ENCODE measurements around the gene HHIP. TPM values are rescaled to one million over a fixed set of nuclear protein-coding genes. Genes with fewer than 3 reads are reported as not detected.

HHIP gene
- polyA plus RNA-seq, 1 experiment, result 0.88 TPM

DNA sequence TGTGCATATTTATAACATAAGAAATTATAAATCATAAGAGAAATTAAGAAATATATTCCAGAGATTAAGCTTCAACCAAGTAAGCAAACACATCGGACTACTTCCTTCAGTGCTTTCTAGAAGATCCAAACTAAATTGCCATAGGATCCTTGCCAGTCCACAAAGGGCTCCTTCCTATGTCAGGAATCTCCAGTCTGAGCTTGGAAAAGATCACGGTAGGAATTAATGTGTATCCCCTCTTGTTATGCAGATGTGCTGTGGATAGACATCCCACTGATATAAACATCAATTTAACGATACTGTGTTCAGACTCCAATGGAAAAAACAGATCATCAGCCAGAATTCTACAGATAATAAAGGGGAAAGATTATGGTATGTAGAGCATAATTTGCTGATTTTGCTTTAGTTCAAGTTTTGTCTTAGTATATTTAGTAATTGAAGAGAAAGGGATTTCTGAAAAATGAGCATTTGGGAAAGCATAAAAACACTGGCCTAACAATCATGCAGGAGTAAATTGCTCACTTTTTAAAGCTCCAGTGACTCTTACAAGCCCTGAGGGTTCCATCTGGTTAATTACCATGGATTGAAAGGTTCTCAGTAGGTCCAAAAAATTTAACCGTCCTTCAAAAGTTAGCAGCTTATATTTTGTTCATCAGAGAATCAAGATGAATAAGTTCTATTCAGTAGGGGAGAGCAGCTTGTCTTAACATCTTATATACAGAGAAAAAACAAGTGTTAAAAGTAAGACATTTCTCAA is 65.9 kb downstream of the HHIP start:
- TF ChIP-seq, protein P1, sequence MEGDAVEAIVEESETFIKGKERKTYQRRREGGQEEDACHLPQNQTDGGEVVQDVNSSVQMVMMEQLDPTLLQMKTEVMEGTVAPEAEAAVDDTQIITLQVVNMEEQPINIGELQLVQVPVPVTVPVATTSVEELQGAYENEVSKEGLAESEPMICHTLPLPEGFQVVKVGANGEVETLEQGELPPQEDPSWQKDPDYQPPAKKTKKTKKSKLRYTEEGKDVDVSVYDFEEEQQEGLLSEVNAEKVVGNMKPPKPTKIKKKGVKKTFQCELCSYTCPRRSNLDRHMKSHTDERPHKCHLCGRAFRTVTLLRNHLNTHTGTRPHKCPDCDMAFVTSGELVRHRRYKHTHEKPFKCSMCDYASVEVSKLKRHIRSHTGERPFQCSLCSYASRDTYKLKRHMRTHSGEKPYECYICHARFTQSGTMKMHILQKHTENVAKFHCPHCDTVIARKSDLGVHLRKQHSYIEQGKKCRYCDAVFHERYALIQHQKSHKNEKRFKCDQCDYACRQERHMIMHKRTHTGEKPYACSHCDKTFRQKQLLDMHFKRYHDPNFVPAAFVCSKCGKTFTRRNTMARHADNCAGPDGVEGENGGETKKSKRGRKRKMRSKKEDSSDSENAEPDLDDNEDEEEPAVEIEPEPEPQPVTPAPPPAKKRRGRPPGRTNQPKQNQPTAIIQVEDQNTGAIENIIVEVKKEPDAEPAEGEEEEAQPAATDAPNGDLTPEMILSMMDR (IDR thresholded peaks at IDR 0.05; ENCODE audit: insufficient read depth, low read depth, low read length), result no peak
- Histone ChIP-seq H3K4me3 (ENCODE audit: low read depth, low read length) (no peak overlapping the region), H3K27me3 (ENCODE audit: control insufficient read depth, insufficient read depth, low read length) (no peaks in the 10 kb centered on the region), H3K36me3 (ENCODE audit: control insufficient read depth, insufficient read depth, low read length) (no peaks in the 10 kb centered on the region)
- CTCF ChIA-PET, result no interaction called here
- DNase-seq (ENCODE audit: low read depth), result no peak
- POLR2A ChIA-PET, result no interaction called here

DNA sequence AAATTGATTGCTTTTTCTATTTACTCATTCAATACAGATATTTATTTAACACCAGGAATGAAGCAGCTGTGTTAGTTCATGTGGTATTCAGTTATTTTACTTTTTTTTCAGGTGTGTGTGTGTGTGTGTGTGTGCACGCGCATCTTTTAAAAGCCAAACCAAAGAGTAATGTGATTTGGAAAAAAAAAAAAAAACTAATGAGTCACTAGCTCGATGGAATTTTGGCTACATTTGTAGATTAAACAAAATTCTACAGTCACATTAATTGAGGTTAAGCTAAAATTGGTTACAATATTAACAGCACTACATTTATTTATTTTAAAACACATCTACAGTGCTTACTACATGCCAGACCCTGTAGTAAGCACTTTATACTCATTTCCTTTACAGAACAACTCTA is 66.8 kb downstream of the HHIP start:
- POLR2A ChIA-PET, result no interaction called here
- H3K4me3 ChIP-seq (ENCODE audit: low read depth, low read length), result no peak overlapping the region
- CTCF ChIA-PET, result interaction anchor here (0.6 kb wide), 2 partner anchors 17 to 19 kb away, joined by 4 to 6 read pairs; no protein-coding TSS in a partner anchor
- TF ChIP-seq, protein P1 (IDR thresholded peaks at IDR 0.05; ENCODE audit: insufficient read depth, low read depth, low read length), result no peak
- DNase-seq (ENCODE audit: low read depth), result peak; percentile 33
- H3K27me3 ChIP-seq (ENCODE audit: control insufficient read depth, insufficient read depth, low read length), result no peaks in the 10 kb centered on the region
- H3K36me3 ChIP-seq (ENCODE audit: control insufficient read depth, insufficient read depth, low read length), result no peaks in the 10 kb centered on the region

DNA sequence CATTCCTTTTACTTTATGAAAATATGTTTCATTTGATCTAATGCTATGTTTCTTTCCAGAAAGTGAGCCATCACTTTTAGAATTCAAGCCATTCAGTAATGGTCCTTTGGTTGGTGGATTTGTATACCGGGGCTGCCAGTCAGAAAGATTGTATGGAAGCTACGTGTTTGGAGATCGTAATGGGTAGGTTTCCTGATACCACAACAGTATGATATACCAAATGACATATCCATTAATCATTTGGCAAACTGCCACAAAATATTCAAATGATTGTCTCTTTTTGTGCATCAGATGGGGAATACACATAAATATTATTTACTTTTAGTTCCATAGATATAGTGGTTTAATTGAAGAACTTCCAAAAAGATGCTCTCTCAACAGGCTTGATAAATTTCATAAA is 68.2 kb downstream of the HHIP start:
- no peak for DNase-seq (ENCODE audit: low read depth)
- ChIA-PET CTCF (no interaction called here), POLR2A (no interaction called here)
- TF ChIP-seq, protein P1 (IDR thresholded peaks at IDR 0.05; ENCODE audit: insufficient read depth, low read depth, low read length), result no peak
- H3K27me3 ChIP-seq (ENCODE audit: control insufficient read depth, insufficient read depth, low read length), result no peaks in the 10 kb centered on the region
- H3K36me3 ChIP-seq (ENCODE audit: control insufficient read depth, insufficient read depth, low read length), result no peaks in the 10 kb centered on the region
- H3K4me3 ChIP-seq (ENCODE audit: low read depth, low read length), result no peak overlapping the region

DNA sequence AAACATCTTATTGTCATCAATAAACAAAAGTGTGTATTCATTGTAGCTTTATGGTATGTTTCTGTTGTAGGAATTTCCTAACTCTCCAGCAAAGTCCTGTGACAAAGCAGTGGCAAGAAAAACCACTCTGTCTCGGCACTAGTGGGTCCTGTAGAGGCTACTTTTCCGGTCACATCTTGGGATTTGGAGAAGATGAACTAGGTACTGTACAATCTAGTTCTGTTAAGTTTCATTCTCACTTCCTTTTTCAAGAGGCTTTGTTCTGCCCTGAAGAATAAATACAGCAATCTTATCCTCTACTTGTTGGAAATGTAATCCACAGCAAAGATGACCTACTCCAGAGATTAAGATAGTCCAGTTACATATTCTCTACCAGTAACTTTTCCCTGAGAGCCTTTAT is 69.3 kb downstream of the HHIP start:
- Histone ChIP-seq H3K27me3 (ENCODE audit: control insufficient read depth, insufficient read depth, low read length) (no peaks in the 10 kb centered on the region), H3K36me3 (ENCODE audit: control insufficient read depth, insufficient read depth, low read length) (no peaks in the 10 kb centered on the region), H3K4me3 (ENCODE audit: low read depth, low read length) (no peak overlapping the region)
- ChIA-PET CTCF (no interaction called here), POLR2A (no interaction called here)
- TF ChIP-seq, protein P1 (IDR thresholded peaks at IDR 0.05; ENCODE audit: insufficient read depth, low read depth, low read length), result no peak
- DNase-seq (ENCODE audit: low read depth), result no peak

DNA sequence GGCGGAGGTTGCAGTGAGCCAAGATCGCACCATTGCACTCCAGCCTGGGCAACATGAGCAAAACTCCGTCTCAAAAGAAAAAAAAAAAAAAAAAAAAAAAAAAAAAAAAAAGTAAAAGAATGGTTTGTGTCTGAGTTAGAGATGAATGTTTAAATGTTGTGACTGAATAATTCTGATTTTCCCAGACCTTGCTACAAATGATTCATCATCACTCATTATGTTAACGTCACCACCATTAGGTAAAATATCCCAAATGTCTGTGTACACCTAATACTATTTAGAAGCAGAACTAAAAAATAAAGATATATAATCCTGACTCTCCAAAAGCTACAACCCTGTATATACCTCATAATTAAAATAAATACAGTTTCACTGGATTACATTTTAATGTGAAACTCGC is 70.8 kb downstream of the HHIP start:
- CTCF ChIA-PET, result no interaction called here
- TF ChIP-seq, protein P1 (IDR thresholded peaks at IDR 0.05; ENCODE audit: insufficient read depth, low read depth, low read length), result no peak
- no peak for DNase-seq (ENCODE audit: low read depth)
- Histone ChIP-seq H3K27me3 (ENCODE audit: control insufficient read depth, insufficient read depth, low read length) (no peaks in the 10 kb centered on the region), H3K36me3 (ENCODE audit: control insufficient read depth, insufficient read depth, low read length) (no peaks in the 10 kb centered on the region), H3K4me3 (ENCODE audit: low read depth, low read length) (no peak overlapping the region)
- POLR2A ChIA-PET, result no interaction called here

Data from BJ (cell line).